Mucosa of descending colon (tissue), 3 donors: ENCODE measurements around the gene LSMEM2. TPM values are rescaled to one million over a fixed set of nuclear protein-coding genes. Genes with fewer than 3 reads are reported as not detected.

Source experiments
- ATAC-seq: fragments of 200-7000 bp; cut with Tn5 transposase; one replicate; pipeline ENCODE4 v1.9.1; 2020; ENCODE audit warnings: mild to moderate bottlenecking, moderate library complexity
- DNase-seq, 3 donors: peaks; one replicate each; pipeline ENCODE4 v3.0.0-alpha.2; 2020
- H3K36me3 ChIP-seq: fragments of 200-600 bp; one replicate; pipeline ENCODE4 v1.8.0; 2021; ENCODE audit warnings: low read depth, mild to moderate bottlenecking
- H3K4me1 ChIP-seq: fragments of 200-600 bp; one replicate; pipeline ENCODE4 v1.8.0; 2021; ENCODE audit warnings: low read depth, mild to moderate bottlenecking
- H3K4me3 ChIP-seq: fragments of 200-600 bp; one replicate; pipeline ENCODE4 v1.8.0; 2021; ENCODE audit warnings: mild to moderate bottlenecking
- H3K9me3 ChIP-seq: fragments of 200-600 bp; one replicate; pipeline ENCODE4 v1.8.0; 2021; ENCODE audit warnings: mild to moderate bottlenecking
- CTCF ChIP-seq: fragments of 200-600 bp; IDR thresholded peaks from one replicate; pipeline ENCODE4 v1.8.0; 2022; ENCODE audit warnings: antibody characterized with exemption, mild to moderate bottlenecking
- intact Hi-C, 2 donors: fragments of 100-400 bp; cut with DNase I in 1 of 2; cut with micrococcal nuclease in 1 of 2; formaldehyde crosslinking; loops; one replicate each; pipeline versions ENCODE4 v1.11.0 to v1.11.1; 2022; cut with DNase I, micrococcal nuclease
- total RNA-seq, 3 donors: library from RNA; stranded (reverse); fragmentation: NEBNext Ultra II Directional in 2 of 3; extraction: Animal tissue kit (Norgen Biotek cat#: 25700) in 2 of 3; gene quantifications; one replicate each; pipeline versions ENCODE4 v1.2.1 to v1.2.4, GENCODE V29; 2021 to 2023
- donor health status: DM: no; HTN: no; CAD: no; lungs with moderate emphysema.
- donor health status: DM: no; HTN: no; CAD: no.
- donor health status: DM: no; HTN: yes; CAD: no.

Gene LSMEM2
- total RNA-seq, 3 donors from 2014 or later, result 0.32 TPM; not detected in 2

GRCh38 chr3:50294089-50294488, 15.2 kb downstream of the LSMEM2 start:
- intact Hi-C loops, result no loop called here
- Histone ChIP-seq H3K36me3 (no peaks in the 10 kb centered on the region), H3K9me3 (no peaks in the 10 kb centered on the region), H3K4me3 (no peak overlapping the region), H3K4me1 (peaks cover 22% of the 10 kb centered on the region)
- ATAC-seq (no peak), DNase-seq (no peak)
- no peak for TF ChIP-seq CTCF

- Histone ChIP-seq H3K36me3 (peaks cover 6% of the 10 kb centered on the region), H3K4me1 (peaks cover 22% of the 10 kb centered on the region), H3K9me3 (no peaks in the 10 kb centered on the region), H3K4me3 (no peak overlapping the region)
- intact Hi-C loops, result no loop called here
- DNase-seq (peak in 1 of 3 donors; percentile 38), ATAC-seq (no peak)
- TF ChIP-seq CTCF, result no peak
Measured at GRCh38 chr3:50294492-50295403, 15.9 kb downstream of the LSMEM2 start.

GRCh38 chr3:50295553-50296431, 16.9 kb downstream of the LSMEM2 start:
- intact Hi-C loops, result no loop called here
- H3K36me3 ChIP-seq, result peaks cover 6% of the 10 kb centered on the region
- H3K9me3 ChIP-seq, result no peaks in the 10 kb centered on the region
- ATAC-seq (no peak), DNase-seq (no peak)
- TF ChIP-seq CTCF, result no peak
- H3K4me1 ChIP-seq, result peaks cover 27% of the 10 kb centered on the region
- H3K4me3 ChIP-seq, result no peak overlapping the region

GRCh38 chr3:50296721-50297383, 18.0 kb downstream of the LSMEM2 start:
- no peaks in the 10 kb centered on the region for H3K9me3 ChIP-seq
- no peak for TF ChIP-seq CTCF
- peaks cover 19% of the 10 kb centered on the region for H3K4me1 ChIP-seq
- H3K4me3 ChIP-seq, result no peak overlapping the region
- H3K36me3 ChIP-seq, result peaks cover 6% of the 10 kb centered on the region
- intact Hi-C loops, result no loop called here
- ATAC-seq, result no peak
- DNase-seq, result peak in 2 of 3 donors; percentile 39 to 60

- TF ChIP-seq CTCF, result no peak
- DNase-seq (peak; percentile 37 to 61 (median 40)), ATAC-seq (no peak)
- intact Hi-C loops, result no loop called here
- Histone ChIP-seq H3K36me3 (peaks cover 6% of the 10 kb centered on the region), H3K4me3 (no peak overlapping the region), H3K9me3 (no peaks in the 10 kb centered on the region), H3K4me1 (peaks cover 19% of the 10 kb centered on the region)
Measured at GRCh38 chr3:50297384-50297775, 18.5 kb downstream of the LSMEM2 start.
